ENCODE measurements around the gene CRHR1. TPM values are rescaled to one million over a fixed set of nuclear protein-coding genes. Genes with fewer than 3 reads are reported as not detected.

CRHR1 gene
- total RNA-seq, 4 donors from 2014 or later: not detected

GRCh38 chr17:45868276-45868675 lies 84.2 kb downstream of the CRHR1 start:
- TF ChIP-seq POLR2A (IDR thresholded peaks at IDR 0.05) (no peak), EP300 (IDR thresholded peaks at IDR 0.05; ENCODE audit: low read depth) (no peak), POLR2AphosphoS5 (IDR thresholded peaks at IDR 0.05) (no peak), CTCF (IDR thresholded peaks at IDR 0.05) (no peak)
- Histone ChIP-seq H3K27ac (no peak overlapping the region), H3K9me3 (no peaks in the 10 kb centered on the region), H3K4me1 (no peaks in the 10 kb centered on the region), H3K27me3 (peaks cover 34% of the 10 kb centered on the region), H3K4me3 (no peak overlapping the region), H3K36me3 (no peaks in the 10 kb centered on the region)
- DNase-seq: no peak
- intact Hi-C loops (cut with DNase I; ENCODE audit: low total_unique reads) (no loop called here), in situ Hi-C loops (cut with MboI; ENCODE audit: low pct_ligation_motif_present in 1 of 4, low pct_unique_long_range_greater_than_20kb in 1 of 4, low sequenced_read_pairs in 3 of 4) (no loop called here)
- 62 to 68% methylated on average over 3 to 5 of the region's 5 CpGs for WGBS, 2 donors (ENCODE audit: low coverage in 1 of 2)

GRCh38 chr17:45869676-45870341 lies 85.7 kb downstream of the CRHR1 start:
- no peak overlapping the region for H3K27ac ChIP-seq

DNA sequence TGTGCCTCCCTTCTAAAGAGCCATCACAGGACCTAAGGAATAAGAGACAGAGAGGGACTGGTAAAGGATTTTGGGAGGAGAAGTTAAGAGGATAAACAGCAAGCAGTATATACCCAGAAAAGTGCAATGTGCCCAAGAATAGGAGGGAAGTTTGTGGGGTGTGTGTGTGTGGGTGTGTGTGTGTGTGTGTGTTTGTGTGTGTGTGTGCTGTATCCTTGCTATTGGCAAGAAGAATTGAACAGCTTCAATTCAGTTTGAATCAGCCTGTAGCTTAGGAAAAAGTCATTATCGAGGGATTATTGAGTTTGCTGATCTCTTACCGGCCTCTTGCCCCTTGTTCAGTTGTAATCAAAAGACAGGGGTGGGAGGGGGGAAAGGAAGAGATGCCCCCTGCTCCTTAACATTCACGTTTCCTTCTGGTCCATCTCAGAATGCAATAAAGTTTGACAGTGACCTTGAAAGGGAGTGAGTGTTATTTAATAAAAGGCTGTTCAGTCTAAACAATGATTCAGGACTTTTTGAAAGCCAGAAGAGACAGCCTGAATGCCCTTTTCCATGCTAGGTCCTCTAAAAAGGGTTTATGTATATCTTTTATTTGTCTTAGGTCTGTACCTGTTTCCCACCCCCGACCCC lies 86.3 kb downstream of the CRHR1 start:
- intact Hi-C loops (cut with DNase I; ENCODE audit: low total_unique reads) (no loop called here), in situ Hi-C loops (cut with MboI; ENCODE audit: low pct_ligation_motif_present in 1 of 4, low pct_unique_long_range_greater_than_20kb in 1 of 4, low sequenced_read_pairs in 3 of 4) (no loop called here)
- TF ChIP-seq POLR2AphosphoS5 (IDR thresholded peaks at IDR 0.05) (no peak), CTCF (IDR thresholded peaks at IDR 0.05) (no peak), EP300 (IDR thresholded peaks at IDR 0.05; ENCODE audit: low read depth) (no peak), POLR2A (IDR thresholded peaks at IDR 0.05) (no peak)
- no peak for DNase-seq
- Histone ChIP-seq H3K27me3 (peaks cover 25% of the 10 kb centered on the region), H3K27ac (no peak overlapping the region), H3K36me3 (no peaks in the 10 kb centered on the region), H3K4me1 (no peaks in the 10 kb centered on the region), H3K4me3 (no peak overlapping the region), H3K9me3 (no peaks in the 10 kb centered on the region)
- 19 to 24% methylated on average over 3 to 4 of the region's 4 CpGs for WGBS, 2 donors (ENCODE audit: low coverage in 1 of 2)

More at GRCh38 chr17:45869676-45870341, 85.7 kb downstream of the CRHR1 start:
- intact Hi-C loops (cut with DNase I; ENCODE audit: low total_unique reads) (no loop called here), in situ Hi-C loops (cut with MboI; ENCODE audit: low pct_ligation_motif_present in 1 of 4, low pct_unique_long_range_greater_than_20kb in 1 of 4, low sequenced_read_pairs in 3 of 4) (no loop called here)
- Histone ChIP-seq H3K27me3 (peaks cover 24% of the 10 kb centered on the region), H3K4me1 (no peaks in the 10 kb centered on the region), H3K4me3 (no peak overlapping the region), H3K9me3 (no peaks in the 10 kb centered on the region), H3K36me3 (no peaks in the 10 kb centered on the region)
- DNase-seq: no peak
- 47 to 69% methylated on average over 3 to 14 of the region's 14 CpGs for whole genome bisulfite sequencing, 2 donors (ENCODE audit: low coverage in 1 of 2)
- TF ChIP-seq EP300 (IDR thresholded peaks at IDR 0.05; ENCODE audit: low read depth): no peak
- TF ChIP-seq POLR2AphosphoS5 (IDR thresholded peaks at IDR 0.05): no peak
- TF ChIP-seq CTCF (IDR thresholded peaks at IDR 0.05): no peak
- TF ChIP-seq POLR2A (IDR thresholded peaks at IDR 0.05): no peak

DNA sequence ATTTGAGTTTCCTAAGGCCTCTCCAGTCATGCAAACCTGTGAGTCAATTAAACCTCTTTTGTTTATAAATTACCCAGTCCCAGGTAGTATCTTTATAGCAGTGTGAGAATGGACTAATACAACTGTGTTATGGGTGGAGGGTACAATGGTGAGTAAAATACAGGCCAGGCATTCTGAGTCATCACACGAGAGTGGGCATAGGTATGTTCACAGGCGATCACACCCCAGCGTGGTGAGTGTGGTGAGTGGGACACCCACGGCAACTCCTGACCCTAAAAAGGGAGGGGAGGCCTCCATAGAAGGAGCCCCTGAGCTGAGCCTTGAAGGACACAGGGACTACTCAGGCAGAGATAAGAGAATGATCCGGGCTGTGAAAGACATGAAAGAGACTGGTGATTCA lies 87.6 kb downstream of the CRHR1 start:
- in situ Hi-C loops (cut with MboI; ENCODE audit: low pct_ligation_motif_present in 1 of 4, low pct_unique_long_range_greater_than_20kb in 1 of 4, low sequenced_read_pairs in 3 of 4): no loop called here
- no peaks in the 10 kb centered on the region for H3K36me3 ChIP-seq
- H3K9me3 ChIP-seq: no peaks in the 10 kb centered on the region
- H3K27me3 ChIP-seq: peaks cover 12% of the 10 kb centered on the region
- no peak for DNase-seq
- 73% methylated on average over 5 of the region's 5 CpGs; no CpG with 5 or more reads in 1 of the 2 donors for WGBS, 2 donors (ENCODE audit: low coverage in 1 of 2)
- H3K4me1 ChIP-seq: no peaks in the 10 kb centered on the region
- intact Hi-C loops (cut with DNase I; ENCODE audit: low total_unique reads): no loop called here
- no peak overlapping the region for H3K4me3 ChIP-seq
- TF ChIP-seq POLR2A (IDR thresholded peaks at IDR 0.05) (no peak), EP300 (IDR thresholded peaks at IDR 0.05; ENCODE audit: low read depth) (no peak), POLR2AphosphoS5 (IDR thresholded peaks at IDR 0.05) (no peak), CTCF (IDR thresholded peaks at IDR 0.05) (no peak)
- H3K27ac ChIP-seq: no peak overlapping the region
